K562 treated with DMSO at 1 percent for 48 hours (cell line): Measurements from ENCODE around the gene DAG1. TPM values are rescaled to one million over a fixed set of nuclear protein-coding genes. Genes with fewer than 3 reads are reported as not detected.

Experiments used
- total RNA-seq: library from RNA; unstranded; fragments of 300-600 nt; gene quantifications from 2 replicates; pipeline ENCODE4 v1.2.3, GENCODE V29; 2022; ENCODE audit warnings: low replicate concordance; ENCODE audit errors: extremely low read depth

DAG1 gene
- not detected in 2 replicates for total RNA-seq

DNA sequence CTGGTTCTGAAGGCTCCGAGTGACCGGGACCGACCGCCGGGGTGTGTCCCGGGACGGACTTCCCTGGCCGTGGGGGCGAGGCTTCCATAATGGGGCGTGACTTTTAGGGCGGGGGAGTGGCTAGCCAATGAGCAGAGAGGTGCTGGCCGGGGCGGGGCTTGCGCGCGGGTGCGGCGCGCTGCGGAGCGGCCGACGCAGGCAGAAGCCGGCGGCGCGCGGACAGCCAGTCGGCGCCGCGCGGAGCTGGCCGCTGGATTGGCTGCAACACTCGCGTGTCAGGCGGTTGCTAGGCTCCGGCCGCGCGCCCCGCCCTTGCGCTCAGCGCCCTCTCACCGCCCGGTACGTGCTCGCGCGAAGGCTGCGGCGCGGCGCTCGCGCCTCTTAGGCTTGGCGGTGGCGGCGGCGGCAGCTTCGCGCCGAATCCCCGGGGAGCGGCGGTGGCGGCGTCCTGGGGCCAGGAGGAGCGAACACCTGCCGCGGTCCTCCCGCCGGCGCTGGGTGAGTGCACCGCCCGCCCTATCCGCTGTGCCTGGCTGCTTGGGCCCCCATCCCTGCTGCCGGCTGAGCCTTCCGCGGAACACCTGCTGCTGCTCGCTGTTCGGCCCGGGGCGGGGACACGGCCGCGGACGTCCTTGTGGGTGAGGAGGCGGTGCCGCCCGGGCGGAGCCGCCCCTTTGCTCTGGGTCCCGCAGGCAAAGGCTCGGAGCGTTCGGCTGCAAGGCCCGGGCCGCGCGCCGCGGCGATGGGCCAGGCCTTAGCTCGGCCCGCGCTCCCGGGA lies at the start of gene DAG1:
TSS of gene DAG1 (plus strand) at position 332 of the 778 bp plus-strand sequence. CDS start 40,268 bp downstream, outside the sequence.

GRCh38 chr3:49422379-49423248 lies 47.5 kb upstream of the DAG1 start, which contains the start of gene AMT:
Gene AMT (minus strand): TSS chr3:49422473. CDS start chr3:49422450, 23 bp downstream.

DNA sequence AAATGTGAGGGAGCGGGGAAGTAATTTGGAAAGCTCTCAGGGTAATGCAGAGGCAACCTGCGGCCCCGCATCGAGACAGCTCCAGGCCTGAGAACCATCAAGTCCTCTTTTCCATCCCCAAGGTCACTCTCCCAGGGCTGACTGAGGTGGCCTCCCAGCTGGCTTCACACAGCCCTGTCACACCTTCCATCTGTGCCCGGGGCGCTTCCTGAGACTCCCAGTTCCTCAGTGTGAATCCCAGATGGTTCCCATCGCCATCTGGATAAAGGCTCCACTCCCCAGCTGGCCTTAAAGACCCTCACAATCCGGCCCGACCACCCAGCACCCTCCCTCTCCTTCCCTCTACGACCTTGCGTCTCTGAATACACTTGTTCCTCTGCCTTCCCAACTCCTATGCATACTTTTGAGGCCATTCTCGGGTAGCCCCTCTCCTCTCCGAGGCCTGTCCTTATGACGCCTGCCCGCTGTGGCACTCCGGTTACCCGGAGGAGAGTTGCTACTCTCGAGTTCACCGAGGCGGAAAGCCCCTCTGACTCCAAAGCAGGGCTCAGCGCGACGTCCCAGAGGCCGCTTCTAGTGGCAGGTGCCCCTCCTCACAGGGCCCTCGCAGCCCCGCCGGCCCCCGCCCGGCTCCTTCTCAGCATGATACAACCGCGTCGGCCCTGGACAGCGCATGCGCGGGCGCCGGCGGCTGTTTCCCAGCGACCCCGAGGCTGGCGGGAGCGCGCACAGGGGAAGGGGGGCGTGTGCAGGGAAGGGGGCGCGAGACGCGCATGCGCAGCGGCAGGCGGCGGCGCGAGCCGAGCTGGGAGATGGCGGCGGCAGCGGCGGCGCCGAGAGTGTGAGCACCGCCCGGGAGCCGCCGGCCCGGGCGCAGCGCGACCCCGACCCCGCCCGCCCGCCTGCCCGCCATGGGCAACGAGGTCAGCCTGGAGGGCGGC lies 83.9 kb downstream of the DAG1 start, which contains the start of gene BSN:
TSS of gene BSN (plus strand) at position 786 of the 941 bp plus-strand sequence. CDS start at position 912, 126 bp downstream.

Other genes starting within 250 kb of the DAG1 start
- not detected in 2 replicates for gene C3orf62, start 193.0 kb upstream of the DAG1 start, total RNA-seq
- not detected in 2 replicates for gene USP4, start 130.2 kb upstream of the DAG1 start, total RNA-seq
- not detected in 2 replicates for gene GPX1, start 111.9 kb upstream of the DAG1 start, total RNA-seq
- gene RHOA, start 58.3 kb upstream of the DAG1 start, total RNA-seq: not detected in 2 replicates
- gene TCTA, start 57.8 kb upstream of the DAG1 start, total RNA-seq: not detected in 2 replicates
- not detected in 2 replicates for gene AMT, start 47.8 kb upstream of the DAG1 start, total RNA-seq
- not detected in 2 replicates for gene NICN1, start 40.9 kb upstream of the DAG1 start, total RNA-seq
- not detected in 2 replicates for gene BSN, start 84.2 kb downstream of the DAG1 start, total RNA-seq
- gene APEH, start 204.1 kb downstream of the DAG1 start, total RNA-seq: not detected in 2 replicates
- not detected in 2 replicates for gene MST1, start 219.2 kb downstream of the DAG1 start, total RNA-seq
- gene RNF123, start 219.3 kb downstream of the DAG1 start, total RNA-seq: not detected in 2 replicates
- gene AMIGO3, start 249.4 kb downstream of the DAG1 start, total RNA-seq: not detected in 2 replicates